ENCODE data around the gene TPO. TPM values are rescaled to one million over a fixed set of nuclear protein-coding genes. Genes with fewer than 3 reads are reported as not detected.

The TPO gene
- total RNA-seq, 3 donors from 2014 or later, result 5.1 to 21.0 (median 15.1) TPM

GRCh38 chr2:1586923-1587840 lies 173.9 kb downstream of the TPO start:
- Histone ChIP-seq H3K27ac (no peak overlapping the region), H3K4me1 (no peaks in the 10 kb centered on the region)
- no peak for DNase-seq (ENCODE audit: low spot score in 2 of 2)

GRCh38 chr2:1588051-1588977 lies 175.1 kb downstream of the TPO start:
- H3K9me3 ChIP-seq, result no peaks in the 10 kb centered on the region
- intact Hi-C loops (cut with DNase I; ENCODE audit: low total_unique reads), result no loop called here
- no peak for DNase-seq (ENCODE audit: low spot score in 2 of 2)
- no peak overlapping the region for H3K27ac ChIP-seq
- no peaks in the 10 kb centered on the region for H3K4me1 ChIP-seq
- no peaks in the 10 kb centered on the region for H3K27me3 ChIP-seq
- TF ChIP-seq POLR2A (IDR thresholded peaks at IDR 0.05), result no peak
- TF ChIP-seq CTCF (IDR thresholded peaks at IDR 0.05), result no peak
- no peak for TF ChIP-seq POLR2AphosphoS5 (IDR thresholded peaks at IDR 0.05)
- H3K36me3 ChIP-seq, result no peaks in the 10 kb centered on the region
- no peak overlapping the region for H3K4me3 ChIP-seq

More at GRCh38 chr2:1586923-1587840, 173.9 kb downstream of the TPO start:
- H3K4me3 ChIP-seq, result peak overlapping the region in 2 of 3 donors; percentile 13 to 28
- intact Hi-C loops (cut with DNase I; ENCODE audit: low total_unique reads), result no loop called here
- TF ChIP-seq POLR2AphosphoS5 (IDR thresholded peaks at IDR 0.05), result no peak
- no peaks in the 10 kb centered on the region for H3K36me3 ChIP-seq
- H3K9me3 ChIP-seq, result no peaks in the 10 kb centered on the region
- no peaks in the 10 kb centered on the region for H3K27me3 ChIP-seq

- H3K4me1 ChIP-seq, result peaks cover 0 to 4% of the 10 kb centered on the region in 2 donors
- no peaks in the 10 kb centered on the region for H3K27me3 ChIP-seq
- H3K4me3 ChIP-seq, result no peak overlapping the region
- intact Hi-C loops (cut with DNase I; ENCODE audit: low total_unique reads), result no loop called here
- H3K9me3 ChIP-seq, result no peaks in the 10 kb centered on the region
- DNase-seq (ENCODE audit: low spot score in 2 of 2), result no peak
- TF ChIP-seq CTCF (IDR thresholded peaks at IDR 0.05), result no peak
- TF ChIP-seq POLR2AphosphoS5 (IDR thresholded peaks at IDR 0.05), result no peak
- TF ChIP-seq POLR2A (IDR thresholded peaks at IDR 0.05), result no peak
- no peak overlapping the region for H3K27ac ChIP-seq
- no peaks in the 10 kb centered on the region for H3K36me3 ChIP-seq
Measured at GRCh38 chr2:1588978-1589621, 175.8 kb downstream of the TPO start.

GRCh38 chr2:1590596-1591460 lies 177.6 kb downstream of the TPO start:
- no peaks in the 10 kb centered on the region for H3K36me3 ChIP-seq
- H3K9me3 ChIP-seq, result no peaks in the 10 kb centered on the region
- no peak overlapping the region for H3K27ac ChIP-seq
- no peaks in the 10 kb centered on the region for H3K27me3 ChIP-seq
- TF ChIP-seq CTCF (IDR thresholded peaks at IDR 0.05), result no peak
- no peak for TF ChIP-seq POLR2A (IDR thresholded peaks at IDR 0.05)
- TF ChIP-seq POLR2AphosphoS5 (IDR thresholded peaks at IDR 0.05), result no peak
- no peak overlapping the region for H3K4me3 ChIP-seq
- intact Hi-C loops (cut with DNase I; ENCODE audit: low total_unique reads), result no loop called here
- no peak for DNase-seq (ENCODE audit: low spot score in 2 of 2)
- H3K4me1 ChIP-seq, result peaks cover 0 to 4% of the 10 kb centered on the region in 2 donors

- H3K4me3 ChIP-seq, result peak overlapping the region in 1 of 3 donors; percentile 7
- no peak for DNase-seq (ENCODE audit: low spot score in 2 of 2)
- no peaks in the 10 kb centered on the region for H3K36me3 ChIP-seq
- no peaks in the 10 kb centered on the region for H3K9me3 ChIP-seq
- intact Hi-C loops (cut with DNase I; ENCODE audit: low total_unique reads), result no loop called here
- TF ChIP-seq POLR2A (IDR thresholded peaks at IDR 0.05) (no peak), CTCF (IDR thresholded peaks at IDR 0.05) (no peak), POLR2AphosphoS5 (IDR thresholded peaks at IDR 0.05) (no peak)
- no peaks in the 10 kb centered on the region for H3K27me3 ChIP-seq
- peak overlapping the region in 1 of 2 donors; percentile 0 for H3K27ac ChIP-seq
- peaks cover 0 to 4% of the 10 kb centered on the region in 2 donors for H3K4me1 ChIP-seq
Measured at GRCh38 chr2:1591461-1591770, 178.2 kb downstream of the TPO start.
